HepG2 (cell line): ENCODE data around the gene MUCL3. TPM values are rescaled to one million over a fixed set of nuclear protein-coding genes. Genes with fewer than 3 reads are reported as not detected.

Experiments used
- DMTF1 ChIP-seq: sonication (generic); formaldehyde crosslinking; IDR thresholded peaks from 2 replicates; pipeline ENCODE4 v1.4.0; 2020; ENCODE audit warnings: mild to moderate bottlenecking, missing genetic modification reagents
- ESRRA ChIP-seq: sonication (generic); formaldehyde crosslinking; IDR thresholded peaks from 2 replicates; pipeline ENCODE4 v1.5.1; 2020; ENCODE audit warnings: mild to moderate bottlenecking, low read depth, missing genetic modification reagents
- FOXC1 ChIP-seq: sonication (generic); formaldehyde crosslinking; IDR thresholded peaks from 2 replicates; pipeline ENCODE4 v1.8.0; 2022; ENCODE audit warnings: mild to moderate bottlenecking, missing genetic modification reagents, borderline replicate concordance
- JUNB ChIP-seq: sonication (generic); formaldehyde crosslinking; IDR thresholded peaks from 2 replicates; pipeline ENCODE4 v1.8.0; 2022; ENCODE audit warnings: missing genetic modification reagents, mild to moderate bottlenecking, borderline replicate concordance
- KDM4B ChIP-seq: sonication (generic); formaldehyde crosslinking; IDR thresholded peaks from 2 replicates; pipeline ENCODE4 v1.4.0; 2020; ENCODE audit warnings: missing genetic modification reagents
- KLF6 ChIP-seq: IDR thresholded peaks from 2 replicates; pipeline ENCODE4 v1.8.0; 2016; ENCODE audit warnings: missing biosample characterization, missing genetic modification reagents
- LCORL ChIP-seq, 2 experiments: fragments of 450-650 bp in 1 of 2; sonication (generic) in 1 of 2; formaldehyde crosslinking in 1 of 2; IDR thresholded peaks; 2 replicates each; pipeline versions ENCODE4 v1.5.0 to v1.6.1; 2017 to 2020; ENCODE audit warnings: antibody characterized with exemption in 1 of 2, missing genetic modification reagents in 1 of 2
- NFE2 ChIP-seq: sonication (generic); formaldehyde crosslinking; IDR thresholded peaks from 2 replicates; pipeline ENCODE4 v1.4.0; 2020; ENCODE audit warnings: missing genetic modification reagents
- NR2F2 ChIP-seq: IDR thresholded peaks from 2 replicates; pipeline ENCODE4 v1.6.1; 2012; ENCODE audit warnings: low read depth, inconsistent platforms, borderline replicate concordance
- PRPF4 ChIP-seq: fragments of 200-400 bp; formaldehyde crosslinking; IDR thresholded peaks from 2 replicates; pipeline ENCODE4 v1.6.1; 2016; ENCODE audit warnings: low read length, low read depth; ENCODE audit not compliant: poor library complexity, severe bottlenecking
- PTBP1 ChIP-seq: fragments of 200-400 bp; formaldehyde crosslinking; IDR thresholded peaks from 2 replicates; pipeline ENCODE4 v1.6.1; 2018; ENCODE audit warnings: low read length, low read depth; ENCODE audit not compliant: poor library complexity, severe bottlenecking
- REPIN1 ChIP-seq: sonication (generic); formaldehyde crosslinking; IDR thresholded peaks from 2 replicates; pipeline ENCODE4 v1.8.0; 2022; ENCODE audit warnings: missing genetic modification reagents, low read depth, mild to moderate bottlenecking, borderline replicate concordance
- UBTF ChIP-seq: sonication (generic); formaldehyde crosslinking; IDR thresholded peaks from 2 replicates; pipeline ENCODE4 v1.4.0; 2020; ENCODE audit warnings: mild to moderate bottlenecking, missing genetic modification reagents
- ZBTB33 ChIP-seq: sonication (generic); formaldehyde crosslinking; IDR thresholded peaks from 2 replicates; pipeline ENCODE4 v1.4.0; 2020; ENCODE audit warnings: missing genetic modification reagents
- ZNF276 ChIP-seq: sonication (generic); formaldehyde crosslinking; IDR thresholded peaks from 2 replicates; pipeline ENCODE4 v1.4.0; 2020; ENCODE audit warnings: mild to moderate bottlenecking, low read depth, missing genetic modification reagents
- ZNF280B ChIP-seq: sonication (generic); formaldehyde crosslinking; IDR thresholded peaks from 2 replicates; pipeline ENCODE4 v1.5.0; 2020; ENCODE audit warnings: missing genetic modification reagents, mild to moderate bottlenecking, borderline replicate concordance
- ZNF30 ChIP-seq: sonication (generic); formaldehyde crosslinking; IDR thresholded peaks from 2 replicates; pipeline ENCODE4 v1.5.0; 2020; ENCODE audit warnings: mild to moderate bottlenecking, missing genetic modification reagents
- ZNF615 ChIP-seq: sonication (generic); formaldehyde crosslinking; IDR thresholded peaks from 2 replicates; pipeline ENCODE4 v1.5.0; 2020; ENCODE audit warnings: mild to moderate bottlenecking, missing genetic modification reagents, borderline replicate concordance
- ZNF672 ChIP-seq: sonication (generic); formaldehyde crosslinking; IDR thresholded peaks from 2 replicates; pipeline ENCODE4 v1.8.1; 2022; ENCODE audit warnings: missing genetic modification reagents
- ZNF75D ChIP-seq: sonication (generic); formaldehyde crosslinking; IDR thresholded peaks from 2 replicates; pipeline ENCODE4 v1.8.1; 2023; ENCODE audit warnings: missing genetic modification reagents, mild to moderate bottlenecking, borderline replicate concordance
- polyA plus RNA-seq, 8 experiments: library from polyadenylated mRNA; depleted of rRNA in 3 of 8; stranded (reverse) in 7 of 8; unstranded in 1 of 8; fragments of >200 nt; fragmentation: Illumina TruSeq in 4 of 8; extraction: Trizol in 4 of 8; gene quantifications; 2 replicates each; pipeline versions ENCODE4 v1.2.1 to v1.2.3, GENCODE V29; 2011 to 2016; ENCODE audit warnings: low read depth in 4 of 8, missing spikeins in 1 of 8, mixed read lengths in 1 of 8; ENCODE audit not compliant: insufficient read depth in 1 of 8
- total RNA-seq, 5 experiments: library from RNA; depleted of rRNA; stranded (reverse); fragments of >200 nt; fragmentation: Illumina TruSeq; extraction: Trizol; gene quantifications; 2 replicates each; pipeline ENCODE4 v1.2.3, GENCODE V29; 2016; ENCODE audit warnings: low read depth in 1 of 5

The MUCL3 gene
- total and polyA plus RNA-seq, 2 of the 13 experiments (the other 11 are each of a cell fraction or from before 2014, with no cell fraction given): not detected

GRCh38 chr6:30913721-30914075 is 27.1 kb upstream of the MUCL3 start (continued):
- TF ChIP-seq ZNF276 (CRISPR knock-in tag) (no peak), NFE2 (CRISPR knock-in tag) (no peak), DMTF1 (CRISPR knock-in tag) (no peak), PTBP1 (peak; percentile 23), KDM4B (CRISPR knock-in tag) (no peak), ZBTB33 (peak; percentile 82), ZNF615 (CRISPR knock-in tag) (no peak), ESRRA (CRISPR knock-in tag) (no peak), FOXC1 (CRISPR knock-in tag) (no peak), LCORL (IDR thresholded peaks at IDR 0.05) (no peak), LCORL (CRISPR knock-in tag; IDR thresholded peaks at IDR 0.05) (no peak), KLF6 (no peak), JUNB (CRISPR knock-in tag) (no peak), ZNF280B (CRISPR knock-in tag) (0 out of 2 replicates have a peak, but pooled peaks have one; percentile 7), ZNF672 (CRISPR knock-in tag) (peak; percentile 23; the same call in 1 of the 2 replicates), NR2F2 (no peak), PRPF4 (peak; percentile 98), ZNF30 (CRISPR knock-in tag) (no peak), REPIN1 (CRISPR knock-in tag) (no peak; the same call in 1 of the 2 replicates), ZNF75D (CRISPR knock-in tag) (no peak), UBTF (CRISPR knock-in tag) (no peak)
